ENCODE data around the gene YARS1. TPM values are rescaled to one million over a fixed set of nuclear protein-coding genes. Genes with fewer than 3 reads are reported as not detected.

Gene YARS1
- total RNA-seq, 1 experiment from 2014 or later = 115 TPM

DNA sequence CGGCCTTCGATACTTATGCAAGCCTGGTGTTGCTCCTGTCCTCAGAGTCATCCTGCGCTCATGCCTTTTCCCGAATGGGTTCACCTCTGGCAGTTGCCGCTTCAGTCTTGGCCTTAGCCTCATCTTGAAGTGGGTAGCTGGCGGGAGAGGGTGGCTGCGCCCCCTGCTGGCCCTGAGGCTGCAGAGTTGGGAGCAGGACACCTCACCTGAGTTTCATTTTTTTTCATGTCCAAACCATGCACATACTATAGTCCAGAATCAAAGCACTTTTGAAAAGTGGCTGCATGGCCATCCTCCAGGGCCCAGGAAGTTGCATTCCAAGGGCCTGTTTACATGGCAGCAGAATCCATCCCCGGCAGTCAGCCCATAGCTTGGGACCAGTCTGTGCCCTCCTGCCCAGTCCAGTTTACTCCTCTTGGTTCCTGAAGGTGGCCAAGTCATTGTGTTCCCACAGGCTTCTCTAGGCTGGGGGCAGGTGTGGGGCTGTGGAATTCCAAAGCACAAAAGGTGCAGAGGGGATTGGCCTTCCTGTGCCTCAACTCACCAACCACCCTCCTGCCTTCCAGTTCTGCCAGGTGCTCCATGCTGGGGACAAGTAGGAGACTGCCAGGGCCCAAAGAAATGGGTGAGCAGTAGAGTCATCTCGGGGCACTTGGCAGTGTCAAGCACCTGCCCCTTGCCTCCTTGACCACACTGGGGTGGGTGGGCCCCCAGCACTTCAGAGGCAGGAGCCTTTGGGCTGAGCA, 44.0 kb downstream of the YARS1 start:
- peak; percentile 75 for ATAC-seq
- ChIA-PET CTCF (interaction anchor here (0.6 to 4.1 kb wide), 3 partner anchors 59 to 237 kb away, joined by 3 to 43 read pairs (median 7); no protein-coding TSS in a partner anchor), POLR2A (ENCODE audit: unreplicated experiment) (interaction anchor here (0.6 kb wide), 1 partner anchor 15 kb away, joined by 3 read pairs; no protein-coding TSS in a partner anchor)
- H3K9ac ChIP-seq (ENCODE audit: low read length) = no peak overlapping the region
- no peaks in the 10 kb centered on the region for H3K9me2 ChIP-seq (replicated peaks; ENCODE audit: low read length)
- no peak overlapping the region for H3K4me3 ChIP-seq (ENCODE audit: low read length)
- no peak overlapping the region for H2AFZ ChIP-seq (ENCODE audit: low read length)
- peaks cover 24% of the 10 kb centered on the region; the same call in 1 of the 2 replicates for H3K36me3 ChIP-seq (ENCODE audit: low read depth, low read length)
- no peaks in the 10 kb centered on the region for H3K9me3 ChIP-seq (ENCODE audit: low read length)
- no peak overlapping the region for H3K4me2 ChIP-seq (ENCODE audit: low read length)
- H3K27me3 ChIP-seq (ENCODE audit: low read length) = no peaks in the 10 kb centered on the region
- peak; percentile 87 for DNase-seq
- intact Hi-C loops (cut with micrococcal nuclease) = loop anchor here (1.0 kb wide), 1 partner anchor 61 kb away; no protein-coding TSS in a partner anchor
- TF ChIP-seq, protein P1, sequence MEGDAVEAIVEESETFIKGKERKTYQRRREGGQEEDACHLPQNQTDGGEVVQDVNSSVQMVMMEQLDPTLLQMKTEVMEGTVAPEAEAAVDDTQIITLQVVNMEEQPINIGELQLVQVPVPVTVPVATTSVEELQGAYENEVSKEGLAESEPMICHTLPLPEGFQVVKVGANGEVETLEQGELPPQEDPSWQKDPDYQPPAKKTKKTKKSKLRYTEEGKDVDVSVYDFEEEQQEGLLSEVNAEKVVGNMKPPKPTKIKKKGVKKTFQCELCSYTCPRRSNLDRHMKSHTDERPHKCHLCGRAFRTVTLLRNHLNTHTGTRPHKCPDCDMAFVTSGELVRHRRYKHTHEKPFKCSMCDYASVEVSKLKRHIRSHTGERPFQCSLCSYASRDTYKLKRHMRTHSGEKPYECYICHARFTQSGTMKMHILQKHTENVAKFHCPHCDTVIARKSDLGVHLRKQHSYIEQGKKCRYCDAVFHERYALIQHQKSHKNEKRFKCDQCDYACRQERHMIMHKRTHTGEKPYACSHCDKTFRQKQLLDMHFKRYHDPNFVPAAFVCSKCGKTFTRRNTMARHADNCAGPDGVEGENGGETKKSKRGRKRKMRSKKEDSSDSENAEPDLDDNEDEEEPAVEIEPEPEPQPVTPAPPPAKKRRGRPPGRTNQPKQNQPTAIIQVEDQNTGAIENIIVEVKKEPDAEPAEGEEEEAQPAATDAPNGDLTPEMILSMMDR (conservative IDR thresholded peaks at IDR 0.05; ENCODE audit: low read depth, low read length) = peak; percentile 97
- no peak for TF ChIP-seq EZH2 (IDR thresholded peaks at IDR 0.05; ENCODE audit: low read length, unreplicated experiment)
- H4K20me1 ChIP-seq (ENCODE audit: low read length) = no peaks in the 10 kb centered on the region
- BruUV-seq (replicated peaks) = TSS peak; percentile 27
- no peaks in the 10 kb centered on the region for H3K79me2 ChIP-seq (ENCODE audit: low read length)
- peaks cover 24% of the 10 kb centered on the region for H3K4me1 ChIP-seq (ENCODE audit: insufficient read depth, low read length)
- H3K27ac ChIP-seq (ENCODE audit: low read length) = no peak overlapping the region
- H3F3A ChIP-seq (ENCODE audit: low read length, unreplicated experiment) = no peaks in the 10 kb centered on the region

DNA sequence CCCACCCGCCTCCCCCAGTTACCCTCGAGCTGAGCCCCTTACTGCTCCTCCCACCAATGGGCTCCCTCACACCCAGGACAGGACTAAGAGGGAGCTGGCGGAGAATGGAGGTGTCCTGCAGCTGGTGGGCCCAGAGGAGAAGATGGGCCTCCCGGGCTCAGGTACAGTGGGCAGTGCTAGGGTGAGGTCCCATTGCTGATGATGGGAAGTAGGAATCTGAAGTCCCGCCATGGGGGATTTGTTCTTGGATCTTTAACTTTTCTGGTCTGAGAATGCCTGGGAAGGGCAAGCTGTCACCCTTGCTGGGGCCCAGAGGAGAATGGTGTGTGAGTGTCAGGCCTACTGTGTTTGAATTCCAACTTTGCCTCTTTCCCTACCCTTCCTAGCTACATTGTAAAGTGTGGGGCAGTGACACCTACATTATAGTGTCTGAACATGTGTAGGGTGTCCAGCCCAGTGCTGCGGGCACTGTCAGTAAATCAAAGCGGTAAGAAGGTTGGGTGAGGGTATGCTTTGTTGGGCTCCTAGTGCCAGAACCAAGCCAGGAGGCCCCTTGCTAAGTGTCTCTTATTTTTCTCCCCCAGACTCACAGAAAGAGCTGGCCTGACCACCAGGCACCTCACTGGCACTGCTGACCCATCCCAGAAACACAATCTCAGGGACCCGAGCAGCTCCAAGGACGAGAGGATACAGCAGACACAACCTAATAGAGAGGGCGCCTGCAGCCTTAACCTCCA, 44.7 kb downstream of the YARS1 start:
- TF ChIP-seq EZH2phosphoT487 (IDR thresholded peaks at IDR 0.05; ENCODE audit: borderline replicate concordance, low read length) (no peak), EZH2 (IDR thresholded peaks at IDR 0.05; ENCODE audit: low read length, unreplicated experiment) (no peak)
- TF ChIP-seq, protein P1 (conservative IDR thresholded peaks at IDR 0.05; ENCODE audit: low read depth, low read length) = no peak
- Histone ChIP-seq H3K9me3 (ENCODE audit: low read length) (no peaks in the 10 kb centered on the region), H3K27ac (ENCODE audit: low read length) (no peak overlapping the region), H3K9me2 (replicated peaks; ENCODE audit: low read length) (no peaks in the 10 kb centered on the region), H3K79me2 (ENCODE audit: low read length) (peaks cover 7% of the 10 kb centered on the region; the same call in 1 of the 2 replicates), H2AFZ (ENCODE audit: low read length) (no peak overlapping the region), H3K36me3 (ENCODE audit: low read depth, low read length) (peaks cover 28% of the 10 kb centered on the region; the same call in 1 of the 2 replicates), H3K4me3 (ENCODE audit: low read length) (no peak overlapping the region), H3K9ac (ENCODE audit: low read length) (no peak overlapping the region), H3K27me3 (ENCODE audit: low read length) (no peaks in the 10 kb centered on the region), H3K4me2 (ENCODE audit: low read length) (no peak overlapping the region), H4K20me1 (ENCODE audit: low read length) (no peaks in the 10 kb centered on the region), H3F3A (ENCODE audit: low read length, unreplicated experiment) (no peaks in the 10 kb centered on the region), H3K4me1 (ENCODE audit: insufficient read depth, low read length) (peaks cover 29% of the 10 kb centered on the region)
- POLR2A ChIA-PET (ENCODE audit: unreplicated experiment) = interaction anchor here (0.6 kb wide), 1 partner anchor 60 kb away, joined by 4 read pairs; no protein-coding TSS in a partner anchor
- ATAC-seq (no peak), DNase-seq (no peak)
- CTCF ChIA-PET = interaction anchor here (0.6 to 4.1 kb wide), 2 partner anchors 58 to 60 kb away, joined by 3 to 43 read pairs; no protein-coding TSS in a partner anchor
- intact Hi-C loops (cut with micrococcal nuclease) = loop anchor here (1.0 kb wide), 1 partner anchor 60 kb away; no protein-coding TSS in a partner anchor
- BruUV-seq (replicated peaks) = no TSS peak
